Activated CD4-positive, alpha-beta T cell treated with anti-CD3 and anti-CD28 coated beads for 4 hours (primary cell): ENCODE data around the gene SLC39A5.
"Not testable (repeated sequence)": the region's sequence is repeated elsewhere in the genome, so short reads cannot be mapped to it uniquely, and the experiment has no call there.

Experiments
- DNase-seq, 2 donors: peaks; one replicate each; pipeline ENCODE4 v3.0.0-alpha.2; 2020

Gene SLC39A5

GRCh38 chr12:56284263-56284662 lies 54.4 kb downstream of the SLC39A5 start:
- not testable (repeated sequence) for DNase-seq

DNA sequence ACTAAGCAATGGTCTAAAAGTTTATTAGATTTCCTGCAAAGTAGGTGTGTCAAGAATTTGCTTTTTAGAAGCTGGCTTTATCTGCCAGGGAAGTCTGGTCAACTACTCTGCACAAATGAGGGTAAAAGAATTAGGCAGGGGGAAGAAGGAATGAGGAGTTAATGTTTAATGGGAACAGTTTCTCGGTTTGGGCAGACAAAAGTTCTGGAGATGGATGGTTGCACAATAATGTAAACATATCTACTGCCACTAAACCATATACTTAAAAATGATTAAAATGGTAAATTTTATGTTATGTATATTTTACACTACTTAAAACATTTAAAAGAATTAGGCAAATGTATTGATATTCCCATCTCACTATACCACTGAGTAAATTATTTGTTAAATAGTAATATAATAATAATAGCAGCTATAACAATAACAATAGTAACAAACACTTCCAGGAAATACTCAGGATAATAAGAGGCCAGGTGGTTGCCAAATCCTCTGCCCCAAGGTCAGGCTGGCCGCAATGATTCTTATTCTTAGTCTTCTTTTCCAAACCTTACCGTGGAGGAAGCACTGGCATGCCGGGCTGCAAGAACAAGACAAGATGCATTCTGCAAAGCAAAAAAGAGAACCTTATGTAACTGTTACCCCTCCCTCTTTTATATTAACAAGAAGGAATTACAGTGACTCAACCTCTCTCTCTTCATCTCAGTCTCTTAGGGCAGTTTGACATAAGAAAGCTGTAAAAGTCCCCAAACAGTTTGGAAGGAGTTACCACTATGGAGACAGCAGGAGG lies 56.4 kb downstream of the SLC39A5 start:
- no peak for DNase-seq
